Measurements from ENCODE around the gene DPP10.

The DPP10 gene

GRCh38 chr2:114699423-114699944 lies 257.0 kb downstream of the DPP10 start:
- TF ChIP-seq CTCF (conservative IDR thresholded peaks at IDR 0.05; ENCODE audit: low read depth, low read length): no peak
- DNase-seq (ENCODE audit: low read depth): no peak
- H3K4me3 ChIP-seq (ENCODE audit: low read length): no peak overlapping the region

- no peak for DNase-seq (ENCODE audit: low read depth)
- no peak overlapping the region for H3K4me3 ChIP-seq (ENCODE audit: low read length)
- TF ChIP-seq CTCF (conservative IDR thresholded peaks at IDR 0.05; ENCODE audit: low read depth, low read length): no peak
Observed at GRCh38 chr2:114700440-114700839, 258.0 kb downstream of the DPP10 start.

- TF ChIP-seq CTCF (conservative IDR thresholded peaks at IDR 0.05; ENCODE audit: low read depth, low read length): no peak
- no peak overlapping the region for H3K4me3 ChIP-seq (ENCODE audit: low read length)
- DNase-seq (ENCODE audit: low read depth): no peak
Observed at GRCh38 chr2:114709936-114710850, 267.8 kb downstream of the DPP10 start.

GRCh38 chr2:114714313-114714712 lies 271.9 kb downstream of the DPP10 start:
- TF ChIP-seq CTCF (conservative IDR thresholded peaks at IDR 0.05; ENCODE audit: low read depth, low read length): no peak
- H3K4me3 ChIP-seq (ENCODE audit: low read length): no peak overlapping the region
- no peak for DNase-seq (ENCODE audit: low read depth)

GRCh38 chr2:114717049-114717448 lies 274.6 kb downstream of the DPP10 start:
- H3K4me3 ChIP-seq (ENCODE audit: low read length): no peak overlapping the region
- TF ChIP-seq CTCF (conservative IDR thresholded peaks at IDR 0.05; ENCODE audit: low read depth, low read length): no peak
- DNase-seq (ENCODE audit: low read depth): no peak

GRCh38 chr2:114724454-114724853 lies 282.0 kb downstream of the DPP10 start:
- H3K4me3 ChIP-seq (ENCODE audit: low read length): no peak overlapping the region
- DNase-seq (ENCODE audit: low read depth): no peak
- TF ChIP-seq CTCF (conservative IDR thresholded peaks at IDR 0.05; ENCODE audit: low read depth, low read length): no peak

GRCh38 chr2:114727012-114727411 lies 284.6 kb downstream of the DPP10 start:
- no peak for DNase-seq (ENCODE audit: low read depth)
- no peak overlapping the region for H3K4me3 ChIP-seq (ENCODE audit: low read length)

More at GRCh38 chr2:114727012-114727411, 284.6 kb downstream of the DPP10 start:
- no peak for TF ChIP-seq CTCF (conservative IDR thresholded peaks at IDR 0.05; ENCODE audit: low read depth, low read length)

Data from retinal pigment epithelial cell (primary cell).